Activated CD4-positive, alpha-beta T cell treated with anti-CD3 and anti-CD28 coated beads, Interleukin-10, Interleukin-2, amounts not matched to agents 100 ng/mL and 50 ng/mL, durations not matched to agents 16 hours and 8 hours (primary cell): ENCODE measurements around the gene ZNHIT1.
"Not testable (repeated sequence)": the region's sequence is repeated elsewhere in the genome, so short reads cannot be mapped to it uniquely, and the experiment has no call there.

Experiments used
- DNase-seq: peaks from one replicate; pipeline ENCODE4 v3.0.0-alpha.2; 2020

ZNHIT1 gene

DNA sequence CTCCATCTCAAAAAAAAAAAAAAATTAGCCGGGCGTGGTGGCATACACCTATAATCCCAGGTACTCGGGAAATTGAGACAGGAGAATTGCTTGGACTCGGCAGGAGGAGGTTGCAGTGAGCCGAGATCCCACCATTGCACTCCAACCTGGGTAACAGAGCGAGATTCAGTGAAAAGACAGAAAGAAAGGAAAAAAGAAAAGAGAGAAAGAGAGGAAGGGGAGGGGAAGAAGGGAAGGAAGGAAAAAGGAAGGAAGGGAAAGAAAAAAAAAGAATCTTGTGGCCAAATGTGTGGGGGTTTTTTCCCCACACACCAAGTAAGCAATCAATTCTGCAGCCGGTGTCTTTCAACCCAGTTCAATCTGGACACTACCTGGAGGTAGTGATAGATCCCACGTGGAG is 28.9 kb upstream of the ZNHIT1 start:
- no peak for DNase-seq

DNA sequence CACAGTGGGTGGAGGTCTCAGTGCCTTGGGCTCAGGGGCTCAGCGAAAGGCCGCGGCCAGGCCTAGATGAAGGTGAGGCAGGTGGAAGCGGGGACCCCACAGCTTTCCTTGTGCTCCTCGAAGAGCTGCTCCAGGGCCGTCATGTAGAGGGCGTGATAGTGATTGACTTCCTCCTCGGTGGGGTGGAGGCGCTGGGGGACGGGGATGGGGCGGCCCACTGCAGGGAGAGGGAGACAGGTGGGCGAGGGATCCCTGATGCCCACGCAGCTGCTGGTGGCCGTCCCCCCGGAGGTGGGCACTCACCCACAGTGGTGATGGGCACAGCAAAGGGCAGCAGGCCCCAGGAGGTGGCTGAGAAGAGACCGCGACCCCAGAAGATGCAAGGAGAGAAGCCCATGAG is 22.1 kb upstream of the ZNHIT1 start:
- no peak for DNase-seq

DNA sequence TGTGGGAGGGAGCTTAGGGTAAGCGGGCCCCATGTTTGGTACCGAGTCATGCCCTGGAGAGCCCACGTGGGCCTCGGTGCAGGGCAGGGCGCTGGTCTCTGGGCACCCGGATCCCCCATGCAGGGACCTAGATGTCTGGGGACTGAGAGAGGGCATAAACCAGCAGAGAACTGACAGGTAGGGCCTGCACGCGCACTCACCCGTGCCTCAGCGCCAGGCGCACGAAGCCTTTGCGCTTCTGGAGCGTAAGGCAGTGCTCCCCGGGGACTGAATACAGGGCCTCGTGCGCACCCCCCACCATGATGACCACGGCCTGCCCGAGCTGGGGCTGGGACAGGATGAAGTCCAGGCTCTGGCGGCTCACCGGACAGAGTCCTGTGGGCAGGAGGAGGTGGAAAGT is 20.0 kb upstream of the ZNHIT1 start:
- DNase-seq: no peak

DNA sequence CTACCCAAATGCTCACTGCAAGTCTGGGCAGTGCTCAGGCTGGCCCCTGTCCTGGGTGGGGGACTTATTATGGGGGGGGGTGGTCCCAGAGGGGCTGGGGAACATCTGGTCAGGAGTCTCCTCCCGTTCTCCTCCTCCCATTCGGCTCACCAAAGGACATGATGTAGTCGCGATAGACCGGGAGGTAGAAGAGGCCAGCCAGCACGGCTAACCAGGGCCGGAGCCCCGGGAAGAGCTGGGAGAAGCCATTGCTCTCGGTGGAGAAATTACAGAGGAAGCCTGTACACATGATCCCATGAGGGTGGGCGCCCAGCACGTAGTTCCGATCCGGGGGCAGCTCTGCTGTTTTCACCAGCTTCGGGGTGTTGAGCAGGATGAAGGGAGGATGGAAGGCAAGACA is 19.5 kb upstream of the ZNHIT1 start:
- DNase-seq: no peak

DNA sequence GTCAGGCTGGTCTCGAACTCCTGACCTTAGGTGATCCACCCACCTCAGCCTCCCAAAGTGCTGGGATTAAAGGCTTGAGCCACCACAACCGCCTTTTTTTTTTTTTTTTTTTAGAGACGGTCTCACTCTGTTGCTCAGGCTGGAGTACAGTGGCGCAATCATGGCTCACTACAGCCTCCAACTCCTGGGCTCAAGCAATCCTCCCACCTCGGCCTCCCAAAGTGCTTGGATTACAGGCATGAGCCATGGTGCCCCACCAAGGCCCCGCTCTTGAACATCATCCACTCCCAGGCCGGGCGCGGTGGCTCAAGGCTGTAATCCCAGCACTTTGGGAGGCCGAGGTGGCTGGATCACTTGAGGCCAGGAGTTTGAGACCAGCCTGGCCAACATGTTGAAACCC is 18.4 kb upstream of the ZNHIT1 start:
- not testable (repeated sequence) for DNase-seq

DNA sequence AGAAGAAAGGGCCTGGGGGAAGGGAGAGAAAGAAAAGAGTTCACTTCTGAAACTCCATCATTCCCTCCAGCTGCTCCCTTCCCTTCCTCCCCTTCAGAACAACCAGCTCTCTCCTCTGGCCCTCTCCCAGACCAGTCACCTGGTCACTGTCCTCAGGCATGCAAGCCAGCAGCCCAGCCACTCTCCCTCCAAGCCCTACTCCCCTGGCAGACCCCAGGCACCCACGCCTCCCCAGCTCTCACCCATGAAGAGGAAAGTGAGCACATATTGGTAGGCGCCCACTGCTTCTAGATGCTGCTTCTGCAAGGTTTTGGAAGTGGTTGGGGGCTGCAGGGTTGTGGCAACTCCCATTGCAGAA is 17.5 kb upstream of the ZNHIT1 start:
- no peak for DNase-seq

DNA sequence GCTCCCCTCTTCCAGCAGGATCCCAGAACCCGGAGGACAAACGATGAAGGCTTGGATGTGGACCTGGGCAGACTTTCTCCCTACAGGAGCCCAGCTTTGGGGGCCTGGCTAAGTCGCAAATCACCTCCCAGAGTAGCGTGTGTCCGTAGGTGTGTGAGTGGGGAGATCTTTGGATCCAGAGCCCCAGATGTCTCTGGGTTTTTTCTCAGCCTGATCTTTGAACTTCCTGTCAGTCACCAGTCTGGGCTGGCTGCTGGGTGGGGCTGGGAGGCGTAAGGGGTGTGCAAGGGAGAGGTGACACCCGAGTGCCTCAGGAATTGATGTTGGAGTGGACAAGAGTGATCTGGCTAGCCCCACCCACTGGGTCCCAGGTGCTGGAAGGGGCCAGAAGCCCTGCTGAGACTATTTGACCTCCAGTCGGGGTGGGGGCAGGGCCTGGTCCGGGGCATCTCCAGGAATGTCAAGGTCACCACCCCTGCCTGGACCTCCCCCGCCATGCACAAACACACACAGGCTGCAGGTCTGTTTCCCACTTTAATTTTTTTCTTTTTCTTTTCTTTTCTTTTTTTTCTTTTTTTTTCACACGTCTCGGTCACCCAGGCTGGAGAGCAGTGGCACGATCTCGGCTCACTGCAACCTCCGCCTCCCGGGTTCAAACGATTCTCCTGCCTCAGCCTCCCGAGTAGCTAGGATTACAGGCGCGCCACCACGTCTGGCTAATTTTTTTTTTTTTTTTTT is 16.9 kb upstream of the ZNHIT1 start, which contains the start of gene MOGAT3:
Gene MOGAT3 (minus strand): TSS at position 175 of the 738 bp plus-strand sequence. CDS start 182 bp downstream, outside the sequence.
- no peak for DNase-seq

DNA sequence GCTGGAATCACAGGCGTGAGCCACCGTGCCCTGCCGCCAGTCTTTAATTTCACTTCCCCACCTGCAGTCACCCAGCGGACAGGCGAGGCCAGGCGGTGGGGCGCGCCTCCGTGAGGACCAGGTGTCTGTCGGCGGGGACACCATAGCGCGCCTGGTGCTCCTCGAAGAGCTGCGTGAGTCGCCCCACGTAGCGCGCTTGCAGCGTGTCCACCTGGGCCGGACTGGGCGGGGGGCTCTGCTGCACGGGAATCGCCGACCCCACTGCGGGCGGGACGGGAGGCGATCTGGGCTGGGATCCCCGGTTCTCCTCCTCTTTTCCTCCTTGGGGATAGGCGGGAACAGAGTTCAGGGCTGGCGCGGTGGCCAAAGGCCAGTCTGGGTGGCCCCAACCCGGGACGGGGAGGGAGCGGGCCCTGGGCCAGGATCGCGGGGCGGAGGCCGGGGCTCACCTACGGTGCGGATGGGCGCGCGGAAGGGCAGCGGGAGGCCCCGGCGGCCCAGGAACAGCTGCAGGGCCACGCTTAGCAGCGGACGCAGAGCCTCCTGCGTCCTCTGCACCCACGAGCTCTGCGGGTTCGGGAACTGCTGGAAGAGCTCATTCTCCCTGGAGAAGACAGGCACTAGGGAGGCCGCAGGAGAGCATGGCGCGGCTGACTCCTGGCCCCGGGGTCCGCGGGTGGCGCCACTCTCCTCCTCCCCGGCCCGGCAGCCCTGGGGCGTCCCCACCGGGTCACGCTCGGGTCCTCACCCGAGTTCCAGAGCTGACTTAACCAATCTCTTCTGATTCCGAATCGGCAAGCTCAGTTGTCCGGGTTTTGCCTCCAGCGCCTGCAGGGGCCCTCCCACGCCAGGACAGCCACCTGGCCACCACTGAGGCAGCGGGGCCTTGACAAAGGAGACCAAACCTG is 16.0 kb upstream of the ZNHIT1 start:
- no peak for DNase-seq

DNA sequence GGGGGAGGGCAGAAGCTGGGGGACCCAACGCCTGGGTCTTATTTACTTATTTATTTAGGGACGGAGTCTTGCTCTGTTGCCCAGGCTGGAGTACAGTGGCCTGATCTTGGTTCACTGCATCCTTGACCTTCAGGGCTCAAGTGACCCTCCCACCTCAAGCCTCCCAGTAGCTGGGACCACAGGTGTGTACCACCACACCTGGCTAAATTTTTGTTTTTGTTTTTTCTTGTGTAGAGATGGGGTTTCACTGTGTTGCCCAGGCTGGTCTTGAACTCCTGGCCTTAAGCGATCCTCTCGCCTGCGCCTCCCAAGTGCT is 15.4 kb upstream of the ZNHIT1 start:
- DNase-seq: no peak

DNA sequence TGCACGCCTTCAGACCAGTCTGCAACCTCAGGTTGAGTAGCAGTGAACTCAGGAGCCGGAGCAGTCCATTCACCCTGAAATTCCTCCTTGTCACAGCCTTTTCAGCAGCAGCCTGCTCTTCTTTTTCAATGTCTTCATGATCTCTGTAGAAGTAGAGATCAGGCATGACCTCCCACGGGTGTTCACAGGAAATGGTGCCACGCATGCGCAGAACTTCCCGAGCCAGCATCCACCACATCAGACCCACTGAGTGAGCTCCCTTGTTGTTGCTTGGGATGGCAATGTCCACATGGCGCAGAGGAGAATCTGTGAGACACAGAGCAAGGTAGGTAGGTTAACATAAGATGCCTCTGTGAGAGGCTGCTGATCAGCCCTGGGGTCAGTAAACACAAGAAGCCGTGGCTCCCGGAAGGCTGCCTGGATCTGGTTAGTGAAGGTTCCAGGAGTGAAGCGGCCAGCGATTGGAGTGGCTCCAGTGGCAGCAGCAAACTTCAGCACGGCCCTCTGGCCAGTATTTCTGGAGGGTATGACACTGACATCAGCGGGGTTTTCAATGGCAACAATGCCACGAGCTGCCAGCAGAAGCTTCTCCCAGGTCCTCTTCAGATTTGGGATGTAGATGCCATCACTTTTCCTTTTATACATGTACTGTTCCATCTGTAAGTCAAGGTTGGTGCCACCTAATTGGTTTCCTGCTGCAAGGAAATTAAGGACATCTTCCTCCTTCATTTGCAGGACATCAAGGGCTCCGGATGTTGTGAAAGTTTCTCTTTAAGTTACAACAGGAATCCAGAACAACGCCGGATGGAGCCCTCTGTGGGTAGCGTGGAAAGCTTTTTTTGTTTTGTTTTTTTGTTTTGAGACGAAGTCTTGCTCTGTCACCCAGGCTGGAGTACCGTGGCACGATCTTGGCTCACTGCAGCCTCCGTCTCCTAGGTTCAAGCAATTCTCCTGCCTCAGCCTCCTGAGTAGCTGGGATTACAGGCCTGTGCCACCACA is 13.9 kb upstream of the ZNHIT1 start:
- not testable (repeated sequence) for DNase-seq

DNA sequence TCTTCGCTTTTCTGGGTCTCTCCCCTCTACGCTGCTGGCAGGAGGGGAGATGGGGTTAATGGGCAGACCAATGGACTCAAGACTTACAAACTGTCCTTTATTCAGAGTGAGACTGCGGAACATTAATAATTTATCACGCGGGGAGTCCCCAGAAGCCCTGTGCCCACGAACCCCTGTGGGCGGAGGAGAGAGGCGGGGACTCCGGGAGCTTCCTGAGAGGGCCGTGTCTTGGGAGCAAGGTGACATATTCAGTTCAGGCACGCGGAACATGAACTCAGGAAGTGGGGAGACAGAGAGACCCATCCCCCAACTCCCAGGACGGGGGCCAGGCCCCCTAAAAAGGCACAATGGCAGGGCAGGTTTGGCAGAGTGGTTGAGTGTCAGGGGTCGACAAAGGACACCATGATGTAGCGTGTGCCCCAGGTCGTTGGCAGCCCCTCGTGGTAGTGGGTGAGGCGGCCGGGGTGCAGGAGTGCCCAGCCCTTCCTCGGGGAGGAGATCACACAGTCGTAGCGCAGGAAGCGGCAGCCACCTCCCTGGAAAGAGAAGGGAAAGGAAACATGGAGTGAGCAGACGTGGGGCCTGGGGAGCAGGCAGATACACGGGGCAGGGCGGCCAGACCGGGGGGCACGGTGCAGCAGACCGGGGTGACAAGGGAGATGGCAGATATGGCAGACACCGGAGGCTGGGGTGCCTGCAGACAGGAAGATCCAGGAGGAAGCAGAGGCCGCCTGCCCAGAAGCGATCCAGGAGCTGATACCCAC is 11.9 kb upstream of the ZNHIT1 start:
- no peak for DNase-seq

DNA sequence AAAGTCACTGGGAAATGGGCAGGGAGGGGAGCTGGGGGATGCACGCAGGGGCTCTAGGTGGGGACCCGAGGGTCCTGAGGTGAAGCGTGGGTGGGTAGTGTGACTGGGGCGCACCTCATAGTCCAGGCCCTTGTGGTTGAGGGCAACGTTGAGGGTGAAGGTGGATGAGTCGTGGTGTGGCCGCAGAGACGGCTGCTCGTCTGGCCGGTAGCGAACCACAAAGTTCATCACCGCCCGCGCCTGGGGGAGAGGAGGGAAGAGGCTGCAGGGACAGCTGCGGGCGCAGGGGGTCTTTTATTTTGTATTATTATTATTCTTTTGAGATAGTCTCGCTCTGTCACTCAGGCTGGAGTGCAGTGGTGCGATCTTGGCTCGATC is 11.3 kb upstream of the ZNHIT1 start:
- DNase-seq: no peak

DNA sequence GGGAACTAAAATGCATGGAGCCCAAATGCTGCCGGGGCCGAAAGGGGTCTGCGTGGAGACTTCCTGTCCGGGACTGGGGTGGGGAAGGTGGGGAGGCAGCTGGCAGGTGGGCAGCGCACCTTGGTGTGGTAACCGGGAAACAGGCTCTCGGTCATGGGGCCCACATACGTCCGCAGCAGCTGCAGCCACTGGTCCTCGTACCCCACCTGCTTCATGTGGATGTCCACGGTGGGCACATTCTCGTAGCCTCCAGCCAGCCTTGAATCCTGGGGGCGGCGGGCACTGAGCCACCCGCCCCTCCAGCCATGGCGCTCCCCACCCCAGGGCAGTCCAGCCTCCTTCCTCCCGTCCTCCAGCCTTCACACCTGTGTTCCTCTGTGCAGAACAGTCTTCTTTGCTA is 10.5 kb upstream of the ZNHIT1 start:
- no peak for DNase-seq

DNA sequence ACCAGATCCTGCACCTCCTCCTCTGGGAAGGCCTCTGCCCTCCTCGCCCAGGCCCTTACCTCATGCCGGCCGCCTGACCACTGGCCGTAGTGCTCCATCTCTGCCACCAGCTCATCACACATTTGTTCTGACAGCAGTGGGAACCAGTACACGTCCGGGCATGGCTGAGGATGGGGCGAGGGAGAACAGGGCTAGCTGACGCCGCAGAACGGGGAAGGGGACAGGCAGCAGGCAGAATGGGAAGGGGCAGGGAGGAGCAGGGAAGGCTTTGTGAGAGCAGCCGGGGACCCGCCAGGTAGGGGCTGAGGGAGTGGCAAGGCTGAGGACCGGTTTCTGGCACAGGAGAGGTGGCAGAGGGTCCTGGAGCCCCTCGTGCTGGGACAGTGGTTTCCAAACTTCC is 9.2 kb upstream of the ZNHIT1 start:
- no peak for DNase-seq

DNA sequence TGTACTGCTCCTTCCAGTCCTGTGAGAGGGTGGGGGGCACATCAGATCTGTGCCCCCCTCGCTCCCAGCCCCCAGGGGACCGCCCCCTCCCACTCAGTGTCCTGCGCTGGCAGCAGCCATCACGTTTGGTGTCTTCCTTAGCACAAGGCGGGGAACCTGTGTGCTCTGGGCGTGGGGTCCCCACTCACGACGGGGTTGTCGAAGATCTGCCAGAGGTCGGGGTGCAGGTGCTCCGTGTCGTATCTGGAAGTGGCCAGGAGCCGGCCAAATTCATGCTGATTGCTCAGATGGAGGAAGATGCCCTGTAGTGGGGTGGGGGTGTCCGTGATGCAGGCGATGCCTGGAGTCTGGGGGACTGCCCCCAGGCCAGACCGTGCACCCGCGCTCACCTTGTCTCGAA is 7.8 kb upstream of the ZNHIT1 start:
- no peak for DNase-seq

DNA sequence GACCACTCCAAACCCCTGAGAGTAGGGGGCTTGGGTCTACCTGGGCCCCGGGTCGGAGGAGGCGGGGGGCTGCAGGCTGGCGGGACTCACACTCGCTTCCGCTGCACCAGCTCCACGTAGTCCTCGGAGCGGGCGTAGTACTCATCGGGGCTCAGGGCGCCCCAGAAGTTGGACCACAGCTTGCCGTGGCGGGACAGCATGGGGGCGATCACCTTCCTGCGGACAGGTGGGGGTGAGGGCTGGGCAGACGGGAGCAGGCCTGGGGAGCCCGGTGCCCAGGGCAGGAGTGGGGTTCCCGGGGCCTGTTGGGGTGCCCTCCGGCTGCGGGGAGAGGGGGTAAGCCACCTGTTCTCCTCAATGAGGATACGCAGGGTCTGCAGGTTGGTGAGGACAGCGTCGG is 6.5 kb upstream of the ZNHIT1 start:
- DNase-seq: no peak

DNA sequence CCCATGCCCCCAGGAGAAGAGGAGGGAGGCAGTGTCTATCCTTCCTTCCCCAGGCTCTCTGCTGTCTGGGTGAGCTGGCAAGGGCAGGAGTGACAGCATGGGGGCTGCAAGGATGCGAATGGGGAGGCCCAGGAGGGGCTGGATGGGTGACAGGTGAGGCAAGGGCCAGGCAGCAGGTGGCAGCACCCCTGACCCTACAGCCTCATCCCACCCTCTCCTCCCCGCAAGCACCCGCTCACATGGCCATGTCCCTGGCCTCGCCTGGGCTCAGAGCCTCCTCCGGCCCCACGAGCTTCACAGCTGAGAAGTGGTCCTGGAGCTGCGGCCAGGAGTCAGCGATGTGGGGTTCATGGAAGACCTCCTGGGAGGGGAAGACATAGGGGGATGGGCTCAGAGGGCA is 6.0 kb upstream of the ZNHIT1 start:
- no peak for DNase-seq

DNA sequence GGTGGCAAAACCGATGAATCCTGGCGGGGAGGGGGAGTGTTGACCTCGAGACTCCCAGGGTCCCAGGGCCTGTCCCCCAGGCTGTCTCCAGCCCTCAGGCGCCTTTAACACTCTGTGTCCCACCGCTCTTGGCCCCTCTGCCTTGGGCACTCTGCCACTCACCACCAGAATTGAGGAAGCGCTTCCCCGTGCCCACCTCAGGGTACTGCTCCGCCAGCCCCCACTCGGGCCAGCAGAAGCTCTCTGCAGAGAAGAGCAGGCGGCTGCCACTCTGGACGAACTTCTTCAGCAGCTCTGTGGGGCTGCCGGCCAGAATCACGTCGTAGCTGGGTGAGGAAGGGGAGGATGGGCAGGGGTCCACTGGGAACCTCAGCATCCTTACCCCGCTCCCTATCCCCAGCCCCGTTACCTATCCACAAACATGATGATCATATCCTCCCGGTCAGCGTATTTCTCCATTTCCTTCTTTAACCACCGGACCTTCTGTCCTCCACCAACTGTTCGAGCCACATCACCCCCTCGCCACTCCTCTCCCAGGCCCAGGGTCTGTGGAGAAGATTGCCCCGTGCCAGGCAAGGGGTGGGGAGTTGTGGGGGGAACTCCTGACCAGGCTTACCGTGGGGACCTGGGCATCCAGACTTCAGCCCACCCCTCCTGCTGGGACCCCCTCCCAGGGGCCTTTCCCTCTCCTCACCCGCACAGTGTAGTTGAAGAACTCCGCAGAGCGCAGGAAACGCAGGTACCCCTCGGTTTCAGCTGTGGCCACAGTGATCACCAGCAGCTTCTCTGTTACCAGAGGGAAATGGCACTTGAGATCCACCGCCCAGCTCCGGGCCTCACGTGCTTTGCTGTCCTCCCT is 1.7 kb upstream of the ZNHIT1 start:
- no peak for DNase-seq

DNA sequence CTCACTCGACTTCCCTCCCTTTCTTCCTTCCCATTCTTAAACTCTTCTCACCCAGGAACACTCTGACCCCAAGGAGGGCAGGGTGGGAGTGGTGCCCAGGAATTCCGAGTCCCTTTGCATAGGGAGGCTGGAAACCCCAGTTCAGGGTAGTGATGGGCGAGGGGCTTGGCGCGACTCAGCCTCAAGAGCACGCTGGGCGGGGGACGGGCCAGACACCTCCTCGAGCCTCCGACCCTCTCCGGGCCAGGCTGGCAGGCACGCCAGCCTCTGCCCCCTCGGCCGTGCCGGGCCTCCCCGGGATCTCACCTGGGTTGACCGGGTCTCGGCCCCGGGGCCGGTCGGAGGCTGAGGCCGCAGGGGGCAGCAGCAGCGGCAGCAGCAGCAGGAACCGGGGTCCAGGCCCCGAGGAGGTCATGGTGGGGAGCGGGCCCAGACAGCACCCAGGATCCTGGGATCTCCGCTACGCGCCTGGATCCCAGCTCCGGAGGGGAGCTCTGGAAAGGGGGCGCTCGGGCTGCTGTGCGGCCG is 1.0 kb upstream of the ZNHIT1 start:
- DNase-seq: no peak

DNA sequence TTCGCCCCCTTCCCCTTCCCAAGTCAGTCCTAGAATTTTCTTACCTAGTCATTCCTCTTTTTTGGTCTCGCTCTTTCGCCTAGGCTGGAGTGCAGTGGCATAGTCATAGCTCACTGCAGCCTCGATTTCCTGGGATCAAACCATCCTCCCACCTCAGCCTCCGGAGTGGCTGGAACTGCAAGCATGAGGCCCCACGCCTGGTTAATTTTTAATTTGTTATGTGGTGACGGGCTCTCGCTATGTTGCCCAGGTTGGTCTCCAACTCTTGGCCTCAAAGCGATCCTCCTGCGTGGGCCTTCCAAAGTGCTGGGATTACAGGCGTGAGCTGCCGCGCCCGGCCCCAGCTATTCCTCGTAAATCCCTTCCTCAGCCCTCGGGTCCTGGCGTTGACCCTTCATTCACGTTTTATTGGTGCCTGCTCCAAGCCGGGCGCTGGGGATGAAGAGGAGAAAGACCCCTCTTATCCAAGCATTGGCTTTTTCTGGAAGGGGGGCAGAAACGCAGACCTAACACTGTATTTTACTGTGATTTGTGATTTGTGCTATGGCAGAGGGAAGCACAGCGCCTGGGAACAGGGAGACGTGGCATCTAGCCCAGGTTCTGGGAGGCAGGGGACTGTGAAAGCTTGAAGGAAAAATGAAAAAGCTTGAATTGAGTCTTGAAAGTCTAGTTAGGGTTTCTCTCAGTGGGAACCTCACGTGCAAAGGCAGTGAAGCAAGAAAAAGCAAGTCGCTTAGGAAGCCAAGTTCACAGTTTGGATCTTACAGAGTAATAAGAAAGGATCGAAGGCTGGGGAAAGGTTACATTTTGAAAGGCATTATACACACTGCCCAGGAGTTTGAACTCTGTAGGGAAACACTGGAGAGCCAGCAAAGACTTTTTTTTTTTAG is 516 bp downstream of the ZNHIT1 start:
- no peak for DNase-seq
